Glutamatergic neuron (in vitro differentiated cells): ENCODE data around the gene CLMN. TPM values are rescaled to one million over a fixed set of nuclear protein-coding genes. Genes with fewer than 3 reads are reported as not detected.

Experiments
- DNase-seq: peaks from one replicate; pipeline ENCODE4 v3.0.0; 2022
- H3K27ac Mint-ChIP-seq: one replicate; pipeline ENCODE4 v1.8.0; 2020; ENCODE audit warnings: mild to moderate bottlenecking, mixed read lengths, inconsistent platforms; ENCODE audit not compliant: unreplicated experiment
- H3K27me3 Mint-ChIP-seq: one replicate; pipeline ENCODE4 v1.8.0; 2020; ENCODE audit warnings: mild to moderate bottlenecking, moderate library complexity, mixed read lengths, inconsistent platforms; ENCODE audit not compliant: unreplicated experiment
- H3K36me3 Mint-ChIP-seq: one replicate; pipeline ENCODE4 v1.8.0; 2020; ENCODE audit warnings: mild to moderate bottlenecking, mixed read lengths, inconsistent platforms; ENCODE audit not compliant: unreplicated experiment
- H3K4me1 Mint-ChIP-seq: one replicate; pipeline ENCODE4 v1.8.0; 2020; ENCODE audit warnings: mild to moderate bottlenecking, low read depth, mixed read lengths, inconsistent platforms; ENCODE audit not compliant: unreplicated experiment
- H3K4me3 Mint-ChIP-seq: one replicate; pipeline ENCODE4 v1.8.0; 2020; ENCODE audit warnings: mild to moderate bottlenecking, mixed read lengths, inconsistent platforms; ENCODE audit not compliant: unreplicated experiment
- H3K9me3 Mint-ChIP-seq: one replicate; pipeline ENCODE4 v1.8.0; 2020; ENCODE audit warnings: mild to moderate bottlenecking, moderate library complexity, mixed read lengths, inconsistent platforms; ENCODE audit not compliant: unreplicated experiment
- total RNA-seq: library from RNA; stranded (reverse); fragmentation: NEBNext Ultra II Directional; extraction: Animal tissue kit (Norgen Biotek cat#: 25700); gene quantifications from one replicate; pipeline ENCODE4 v1.2.1, GENCODE V29; 2021; ENCODE audit not compliant: unreplicated experiment
- TF ChIP-seq, protein P1 (sequence below): fragments of 200-600 bp; sonication (generic); IDR thresholded peaks from one replicate; pipeline ENCODE4 v1.5.0; 2021; ENCODE audit not compliant: partially characterized antibody, unreplicated experiment

Gene CLMN
- total RNA-seq, 1 donor from 2014 or later, result 17.6 TPM

DNA sequence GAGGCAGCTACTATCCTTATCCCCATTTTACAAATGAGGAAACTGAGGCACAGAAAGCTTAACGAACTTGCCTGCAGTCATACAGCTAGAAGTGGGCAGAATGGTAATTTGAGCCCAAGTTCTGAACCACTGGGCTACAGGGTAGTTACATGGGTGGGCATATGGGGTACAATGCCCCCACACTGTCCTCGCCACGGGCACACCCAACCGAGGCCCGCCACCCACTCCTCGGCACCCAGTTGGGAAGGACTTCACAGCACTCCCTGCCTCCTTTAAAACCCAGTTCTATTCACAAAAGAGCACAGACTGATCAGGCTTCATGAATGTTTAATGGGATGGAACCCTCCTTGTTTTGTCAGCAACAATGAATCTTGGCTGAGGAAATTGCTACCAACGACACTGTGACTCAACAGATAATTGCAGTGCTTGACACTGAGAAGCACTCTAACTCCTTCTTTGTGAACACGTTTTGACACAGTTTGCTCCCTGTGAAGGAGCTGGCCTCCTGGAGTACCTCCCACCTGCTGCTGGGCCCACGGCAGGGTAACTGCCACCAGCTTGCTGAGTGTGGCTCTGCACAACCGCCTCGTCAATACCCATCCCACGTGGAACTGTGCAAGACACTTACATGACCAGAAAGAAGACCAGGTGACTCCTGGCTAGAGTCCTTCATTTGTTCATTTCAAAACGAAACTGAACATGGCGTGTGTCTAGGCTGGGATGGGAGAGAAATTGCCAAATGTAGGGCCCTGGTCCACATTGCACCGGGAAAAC lies 63.5 kb downstream of the CLMN start:
- no peak for DNase-seq
- H3K4me3 Mint-ChIP-seq, result peak overlapping the region; percentile 5
- peaks cover 22% of the 10 kb centered on the region for H3K4me1 Mint-ChIP-seq
- H3K9me3 Mint-ChIP-seq, result peaks cover 8% of the 10 kb centered on the region
- H3K27me3 Mint-ChIP-seq, result no peaks in the 10 kb centered on the region
- H3K36me3 Mint-ChIP-seq, result no peaks in the 10 kb centered on the region
- TF ChIP-seq, protein P1, sequence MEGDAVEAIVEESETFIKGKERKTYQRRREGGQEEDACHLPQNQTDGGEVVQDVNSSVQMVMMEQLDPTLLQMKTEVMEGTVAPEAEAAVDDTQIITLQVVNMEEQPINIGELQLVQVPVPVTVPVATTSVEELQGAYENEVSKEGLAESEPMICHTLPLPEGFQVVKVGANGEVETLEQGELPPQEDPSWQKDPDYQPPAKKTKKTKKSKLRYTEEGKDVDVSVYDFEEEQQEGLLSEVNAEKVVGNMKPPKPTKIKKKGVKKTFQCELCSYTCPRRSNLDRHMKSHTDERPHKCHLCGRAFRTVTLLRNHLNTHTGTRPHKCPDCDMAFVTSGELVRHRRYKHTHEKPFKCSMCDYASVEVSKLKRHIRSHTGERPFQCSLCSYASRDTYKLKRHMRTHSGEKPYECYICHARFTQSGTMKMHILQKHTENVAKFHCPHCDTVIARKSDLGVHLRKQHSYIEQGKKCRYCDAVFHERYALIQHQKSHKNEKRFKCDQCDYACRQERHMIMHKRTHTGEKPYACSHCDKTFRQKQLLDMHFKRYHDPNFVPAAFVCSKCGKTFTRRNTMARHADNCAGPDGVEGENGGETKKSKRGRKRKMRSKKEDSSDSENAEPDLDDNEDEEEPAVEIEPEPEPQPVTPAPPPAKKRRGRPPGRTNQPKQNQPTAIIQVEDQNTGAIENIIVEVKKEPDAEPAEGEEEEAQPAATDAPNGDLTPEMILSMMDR, result no peak
- H3K27ac Mint-ChIP-seq, result no peak overlapping the region

GRCh38 chr14:95255487-95255886 lies 64.2 kb downstream of the CLMN start:
- Mint-ChIP-seq H3K4me1 (peaks cover 25% of the 10 kb centered on the region), H3K27ac (no peak overlapping the region), H3K4me3 (no peak overlapping the region), H3K9me3 (peaks cover 8% of the 10 kb centered on the region), H3K36me3 (no peaks in the 10 kb centered on the region), H3K27me3 (no peaks in the 10 kb centered on the region)
- TF ChIP-seq, protein P1, result no peak
- no peak for DNase-seq

- H3K9me3 Mint-ChIP-seq, result peaks cover 8% of the 10 kb centered on the region
These were observed 64.7 kb downstream of the CLMN start for GRCh38 chr14:95255013-95255412.

DNA sequence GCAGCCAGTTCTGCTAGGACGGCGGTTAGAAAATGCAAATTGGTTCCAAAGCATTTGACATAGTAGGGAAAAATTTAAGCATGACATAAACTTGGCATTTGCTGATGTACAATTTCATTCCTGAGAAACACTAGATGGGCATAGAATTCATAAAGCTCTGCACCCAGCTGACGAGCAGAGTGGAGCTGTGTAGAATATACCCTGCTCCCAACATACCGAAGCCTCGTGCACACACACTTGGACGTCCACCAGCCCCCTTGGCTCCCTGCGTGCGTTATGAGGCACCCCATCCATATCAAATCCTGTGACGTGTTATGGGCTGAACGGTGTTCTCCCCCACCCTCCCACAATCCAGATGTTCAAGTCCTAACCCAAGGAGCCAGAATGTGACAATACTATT lies 65.4 kb downstream of the CLMN start:
- Mint-ChIP-seq H3K4me3 (no peak overlapping the region), H3K27ac (no peak overlapping the region), H3K27me3 (no peaks in the 10 kb centered on the region), H3K4me1 (peaks cover 25% of the 10 kb centered on the region), H3K9me3 (peaks cover 8% of the 10 kb centered on the region), H3K36me3 (no peaks in the 10 kb centered on the region)
- TF ChIP-seq, protein P1, result no peak
- no peak for DNase-seq

More at GRCh38 chr14:95255013-95255412, 64.7 kb downstream of the CLMN start:
- TF ChIP-seq, protein P1, result no peak
- H3K27me3 Mint-ChIP-seq, result no peaks in the 10 kb centered on the region
- DNase-seq, result no peak
- no peak overlapping the region for H3K27ac Mint-ChIP-seq
- no peak overlapping the region for H3K4me3 Mint-ChIP-seq
- no peaks in the 10 kb centered on the region for H3K36me3 Mint-ChIP-seq
- peaks cover 25% of the 10 kb centered on the region for H3K4me1 Mint-ChIP-seq

DNA sequence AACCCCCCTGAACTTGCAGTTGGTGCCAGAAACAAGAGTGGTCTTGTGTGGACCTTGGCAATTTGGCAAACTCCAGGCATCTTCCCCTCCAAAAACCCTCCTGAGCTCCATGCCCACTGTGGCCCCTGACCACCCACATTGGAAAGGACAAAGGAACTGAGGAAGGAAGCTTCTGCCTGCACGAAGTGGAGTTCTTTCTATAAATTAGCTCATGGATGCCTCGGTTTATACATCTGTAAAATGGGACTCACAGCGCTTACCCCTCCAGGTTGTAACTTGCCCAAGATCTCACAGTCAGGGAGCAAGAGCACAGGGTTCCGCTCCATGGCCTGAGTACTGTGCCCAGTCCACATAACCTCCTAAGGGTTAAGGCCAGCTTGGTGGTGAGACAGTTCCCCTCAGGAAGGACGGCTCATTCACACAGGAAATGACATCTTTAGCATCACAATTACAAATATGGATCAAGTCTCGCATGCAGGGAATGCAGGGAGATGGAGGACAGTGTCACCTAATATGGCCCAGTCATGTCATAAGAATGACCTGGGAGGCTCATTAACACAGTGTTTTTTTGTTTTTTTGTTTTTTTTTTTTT lies 66.6 kb downstream of the CLMN start:
- TF ChIP-seq, protein P1, result no peak
- no peak overlapping the region for H3K27ac Mint-ChIP-seq
- no peaks in the 10 kb centered on the region for H3K36me3 Mint-ChIP-seq
- H3K9me3 Mint-ChIP-seq, result peaks cover 8% of the 10 kb centered on the region
- H3K4me3 Mint-ChIP-seq, result no peak overlapping the region
- H3K27me3 Mint-ChIP-seq, result no peaks in the 10 kb centered on the region
- no peak for DNase-seq
- H3K4me1 Mint-ChIP-seq, result peaks cover 31% of the 10 kb centered on the region
